ENCODE measurements around the gene TEX101.

TEX101 gene

DNA sequence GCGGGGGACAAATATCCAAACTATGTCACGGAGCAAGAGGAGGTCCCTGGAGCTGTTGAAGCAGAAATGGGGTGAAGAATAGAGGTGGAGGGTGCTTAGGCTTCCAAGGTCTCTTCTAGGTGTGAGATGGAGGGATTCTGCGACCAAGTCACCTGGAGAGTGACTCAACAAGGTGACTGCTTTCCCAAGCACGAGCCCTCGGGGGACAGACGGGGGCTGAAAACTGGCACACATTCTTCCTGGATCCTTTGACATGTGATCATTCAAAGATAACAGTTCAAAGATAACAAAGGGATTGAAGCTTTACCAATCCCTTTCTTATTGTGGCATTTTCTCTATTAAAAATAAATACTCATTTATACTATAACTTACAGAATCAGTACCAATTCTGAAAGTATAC lies 2.2 kb upstream of the TEX101 start:
- DNase-seq (ENCODE audit: low spot score): no peak
- no peak overlapping the region for H3K27ac ChIP-seq
- no peak overlapping the region for H3K4me3 ChIP-seq
- TF ChIP-seq, protein P1, sequence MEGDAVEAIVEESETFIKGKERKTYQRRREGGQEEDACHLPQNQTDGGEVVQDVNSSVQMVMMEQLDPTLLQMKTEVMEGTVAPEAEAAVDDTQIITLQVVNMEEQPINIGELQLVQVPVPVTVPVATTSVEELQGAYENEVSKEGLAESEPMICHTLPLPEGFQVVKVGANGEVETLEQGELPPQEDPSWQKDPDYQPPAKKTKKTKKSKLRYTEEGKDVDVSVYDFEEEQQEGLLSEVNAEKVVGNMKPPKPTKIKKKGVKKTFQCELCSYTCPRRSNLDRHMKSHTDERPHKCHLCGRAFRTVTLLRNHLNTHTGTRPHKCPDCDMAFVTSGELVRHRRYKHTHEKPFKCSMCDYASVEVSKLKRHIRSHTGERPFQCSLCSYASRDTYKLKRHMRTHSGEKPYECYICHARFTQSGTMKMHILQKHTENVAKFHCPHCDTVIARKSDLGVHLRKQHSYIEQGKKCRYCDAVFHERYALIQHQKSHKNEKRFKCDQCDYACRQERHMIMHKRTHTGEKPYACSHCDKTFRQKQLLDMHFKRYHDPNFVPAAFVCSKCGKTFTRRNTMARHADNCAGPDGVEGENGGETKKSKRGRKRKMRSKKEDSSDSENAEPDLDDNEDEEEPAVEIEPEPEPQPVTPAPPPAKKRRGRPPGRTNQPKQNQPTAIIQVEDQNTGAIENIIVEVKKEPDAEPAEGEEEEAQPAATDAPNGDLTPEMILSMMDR (IDR thresholded peaks at IDR 0.05): no peak

DNA sequence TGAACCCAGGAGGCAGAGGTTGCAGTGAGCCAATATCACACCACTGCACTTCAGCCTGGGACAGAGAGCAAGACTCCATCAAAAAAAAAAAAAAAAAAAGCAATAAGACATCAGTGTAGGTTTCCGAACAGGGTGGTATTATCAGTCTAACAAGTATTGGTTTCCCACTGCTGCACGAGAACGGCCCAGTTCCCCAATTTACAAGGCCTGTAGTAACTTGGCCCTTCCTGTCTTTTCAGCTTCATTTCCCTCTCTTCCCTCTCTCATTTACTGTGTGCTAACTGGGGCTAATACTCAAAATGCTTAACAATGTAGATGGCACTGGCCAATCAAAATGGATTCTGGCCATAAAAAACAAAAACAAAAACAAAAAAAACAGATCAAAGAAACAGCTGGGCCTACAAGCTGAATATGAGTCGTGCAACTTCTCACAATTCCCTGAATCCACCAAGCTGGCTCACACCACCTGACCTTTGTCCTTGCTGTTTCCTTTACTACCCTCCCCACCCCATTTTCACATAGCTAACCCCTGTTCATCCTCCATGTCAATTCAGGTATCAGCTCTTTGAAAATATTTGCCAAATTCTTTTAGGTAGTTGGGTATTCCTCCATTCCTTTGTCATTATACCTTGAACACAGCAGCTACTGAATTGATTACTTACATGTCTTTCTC lies 2.4 kb downstream of the TEX101 start:
- no peak for DNase-seq (ENCODE audit: low spot score)
- Histone ChIP-seq H3K4me3 (no peak overlapping the region), H3K27ac (no peak overlapping the region)
- TF ChIP-seq, protein P1 (IDR thresholded peaks at IDR 0.05): no peak

DNA sequence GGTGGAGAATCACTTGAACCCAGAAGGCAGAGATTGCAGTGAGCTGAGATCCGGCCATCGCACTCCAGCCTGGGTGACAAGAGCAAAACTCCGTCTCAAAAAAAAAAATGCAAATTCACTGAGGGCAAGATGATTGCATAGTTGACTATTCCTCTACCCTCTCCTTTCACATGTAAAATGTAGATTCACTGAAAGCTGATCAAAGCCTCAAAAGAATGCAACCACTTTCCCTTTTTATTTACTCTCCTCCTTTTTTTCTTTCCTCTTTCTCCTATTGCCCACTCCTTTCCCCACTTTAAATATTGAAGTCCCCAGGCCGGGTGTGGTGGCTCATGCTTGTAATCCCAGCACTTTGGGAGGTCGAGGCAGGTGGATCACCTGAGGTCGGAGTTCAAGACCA lies 6.3 kb downstream of the TEX101 start:
- DNase-seq (ENCODE audit: low spot score): no peak
- no peak overlapping the region for H3K4me3 ChIP-seq
- TF ChIP-seq, protein P1 (IDR thresholded peaks at IDR 0.05): no peak
- no peak overlapping the region for H3K27ac ChIP-seq

DNA sequence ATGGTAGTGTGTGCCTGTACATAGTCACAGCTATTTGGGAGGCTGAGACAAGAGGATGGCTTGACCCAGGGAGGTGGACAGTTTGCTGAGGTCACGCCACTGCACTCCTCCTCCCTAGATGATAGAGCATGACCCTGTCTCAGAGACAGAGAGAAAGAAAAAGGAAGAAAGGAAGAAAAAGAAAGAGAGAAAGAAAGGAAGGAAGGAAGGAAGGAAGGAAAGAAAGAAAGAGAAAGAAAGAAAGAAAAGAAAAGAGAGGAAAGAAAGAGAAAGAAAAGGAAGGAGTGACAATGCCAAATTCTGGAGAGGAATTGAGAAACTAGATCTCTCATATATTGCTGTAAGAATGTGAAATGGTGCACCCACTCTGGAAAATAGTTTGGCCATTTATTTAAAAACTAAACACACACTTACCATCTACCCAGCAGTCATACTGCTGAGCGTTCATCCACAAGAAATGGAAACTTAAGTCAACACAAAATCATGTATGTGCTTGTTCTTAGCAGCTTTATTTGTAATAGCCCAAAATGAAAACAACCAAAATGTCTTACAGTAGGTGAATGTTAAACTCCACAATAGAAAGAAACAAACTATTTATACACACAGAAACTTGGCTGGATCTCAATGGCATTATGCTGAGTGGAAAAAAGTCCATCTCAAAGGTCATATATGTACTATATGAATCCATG lies 7.5 kb downstream of the TEX101 start:
- TF ChIP-seq, protein P1 (IDR thresholded peaks at IDR 0.05): no peak

DNA sequence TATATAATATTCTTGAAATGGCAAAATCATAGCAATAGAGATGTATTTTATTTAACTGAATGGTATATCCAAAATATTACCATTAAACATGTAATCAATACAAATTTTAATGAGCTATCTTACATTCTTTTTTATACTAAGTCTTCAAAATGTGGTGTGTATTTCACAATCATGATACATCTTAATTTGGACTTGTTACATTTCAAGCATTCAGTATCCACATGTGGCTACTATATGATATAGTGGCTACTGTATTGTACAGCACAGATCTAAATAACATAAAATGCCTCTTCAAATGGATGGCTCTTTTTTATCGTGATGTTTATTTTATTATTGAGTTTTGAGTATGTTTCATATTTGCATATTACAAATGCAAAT lies 8.0 kb downstream of the TEX101 start:
- no peak for DNase-seq (ENCODE audit: low spot score)
- TF ChIP-seq, protein P1 (IDR thresholded peaks at IDR 0.05): no peak
- Histone ChIP-seq H3K4me3 (no peak overlapping the region), H3K27ac (no peak overlapping the region)

More for the DNA sequence above, 7.5 kb downstream of the TEX101 start:
- Histone ChIP-seq H3K27ac (no peak overlapping the region), H3K4me3 (no peak overlapping the region)
- DNase-seq (ENCODE audit: low spot score): no peak

DNA sequence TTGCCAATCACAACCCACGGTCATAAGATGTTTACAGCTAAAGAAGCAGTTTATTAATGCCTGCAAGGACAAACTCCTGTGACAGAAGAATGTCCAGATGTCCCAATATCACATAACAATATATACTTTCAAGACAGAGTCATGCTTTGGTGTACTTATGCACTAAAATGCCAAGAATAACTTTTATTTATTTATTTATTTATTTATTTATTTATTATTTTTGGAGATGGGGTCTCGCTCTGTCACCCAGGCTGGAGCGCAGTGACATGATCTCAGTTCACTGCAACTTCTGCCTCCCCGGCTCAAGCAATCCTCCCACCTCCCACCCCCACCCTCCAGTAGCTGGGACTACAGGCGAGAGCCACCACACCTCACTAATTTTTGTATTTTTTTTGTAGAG lies 9.1 kb downstream of the TEX101 start:
- no peak overlapping the region for H3K4me3 ChIP-seq
- DNase-seq (ENCODE audit: low spot score): no peak
- H3K27ac ChIP-seq: no peak overlapping the region
- TF ChIP-seq, protein P1 (IDR thresholded peaks at IDR 0.05): no peak
